Pancreas (tissue), 10 donors: Measurements from ENCODE around the gene ESR1. TPM values are rescaled to one million over a fixed set of nuclear protein-coding genes. Genes with fewer than 3 reads are reported as not detected.
"Not testable (repeated sequence)": the region's sequence is repeated elsewhere in the genome, so short reads cannot be mapped to it uniquely, and the experiment has no call there.

ENCODE experiments used
- ATAC-seq, 4 donors: fragments of 200-7000 bp; cut with Tn5 transposase; one replicate each; pipeline versions ENCODE4 v1.8.0 to v1.9.1; 2020; ENCODE audit warnings: mild to moderate bottlenecking in 4 of 4, moderate library complexity in 4 of 4
- DNase-seq, 6 donors: peaks; one replicate each; pipeline ENCODE4 v3.0.0-alpha.2; 2020
- FAIRE-seq: peaks from 2 replicates; lab custom pipeline; 2012; peaks lifted over from hg19 to GRCh38; lab: Jason Lieb, UNC
- H3K27ac ChIP-seq, 4 donors: fragments of 200-600 bp; sonication (generic); 1 replicate in 3 of 4; 2 replicates in 1 of 4; pipeline versions ENCODE4 v1.5.0 to v1.8.0; 2020
- H3K27me3 ChIP-seq, 4 donors: fragments of 200-600 bp; one replicate each; pipeline ENCODE4 v1.8.0; 2021
- H3K36me3 ChIP-seq, 3 donors: fragments of 200-600 bp; sonication (generic) in 1 of 3; one replicate each; pipeline versions ENCODE4 v1.5.0 to v1.8.0; 2020 to 2021
- H3K4me1 ChIP-seq, 3 donors: fragments of 200-600 bp; one replicate each; pipeline ENCODE4 v1.8.0; 2021
- H3K4me3 ChIP-seq, 4 donors: fragments of 200-600 bp; sonication (generic) in 2 of 4; one replicate each; pipeline versions ENCODE4 v1.5.0 to v1.8.0; 2020 to 2021
- H3K9me3 ChIP-seq, 4 donors: fragments of 200-600 bp; one replicate each; pipeline ENCODE4 v1.8.0; 2021
- CTCF ChIP-seq, 4 donors: fragments of 200-600 bp; sonication (generic) in 3 of 4; IDR thresholded peaks; one replicate each; pipeline versions ENCODE4 v1.5.0 to v1.8.0; 2021; ENCODE audit warnings: antibody characterized with exemption in 4 of 4
- WGBS, 2 donors: extraction: QIAGEN DNeasy Blood & Tissue Kit; methylation state at CpG; one replicate each; pipeline ENCODE4 v1.1.7; 2013; 5-methylcytosine and 5-hydroxymethylcytosine counted together
- intact Hi-C, 3 donors: fragments of 100-400 bp; cut with DNase I; formaldehyde crosslinking; loops; one replicate each; pipeline versions ENCODE4 v1.11.1 to v1.14.2; 2022
- polyA plus RNA-seq, 2 donors: library from polyadenylated mRNA; stranded (reverse); fragments of 200-250 nt; gene quantifications; one replicate each; pipeline ENCODE4 v1.2.3, GENCODE V29; 2013
- total RNA-seq, 6 donors: library from RNA; stranded (reverse); fragmentation: NEBNext Ultra II Directional in 4 of 6; extraction: Animal tissue kit (Norgen Biotek cat#: 25700) in 4 of 6; gene quantifications; one replicate each; pipeline versions ENCODE4 v1.2.1 to v1.2.4, GENCODE V29; 2021 to 2023
- donor health status: healthy with polysubstance abuse.
- donor health status: DM: no; HTN: no; CAD: no; lungs with moderate emphysema.
- donor health status: DM: no; HTN: no; CAD: no.
- donor health status: control.
- donor health status: control.
- donor health status: Bipolar disorder and iron deficiency.
- donor health status: DM: yes; HTN: yes; CAD: no.
- donor health status: DM: no; HTN: no; CAD: no.
- donor health status: DM: no; HTN: no; CAD: no.
- donor health status: DM: yes; HTN: yes; CAD: no.

ESR1 gene
- total and polyA plus RNA-seq, 8 donors: 0.19 to 1.0 (median 0.41) TPM

GRCh38 chr6:151962246-151962846 is 154.9 kb downstream of the ESR1 start:
- no peak overlapping the region for H3K4me3 ChIP-seq
- no peak for FAIRE-seq

GRCh38 chr6:151963001-151963400 is 155.5 kb downstream of the ESR1 start:
- Histone ChIP-seq H3K4me1 (no peaks in the 10 kb centered on the region), H3K36me3 (no peaks in the 10 kb centered on the region), H3K9me3 (no peaks in the 10 kb centered on the region), H3K27ac (no peak overlapping the region), H3K27me3 (peaks cover 0 to 4% (median 0%) of the 10 kb centered on the region in 4 donors), H3K4me3 (no peak overlapping the region)
- no peak for TF ChIP-seq CTCF (IDR thresholded peaks at IDR 0.05)
- FAIRE-seq (no peak), ATAC-seq (no peak), DNase-seq (no peak)
- intact Hi-C loops: no loop called here
- 27 to 36% methylated on average over 2 of the region's 2 CpGs for WGBS, 2 donors

More at GRCh38 chr6:151962246-151962846, 154.9 kb downstream of the ESR1 start:
- Histone ChIP-seq H3K9me3 (no peaks in the 10 kb centered on the region), H3K36me3 (no peaks in the 10 kb centered on the region), H3K27ac (no peak overlapping the region), H3K27me3 (peaks cover 0 to 4% (median 0%) of the 10 kb centered on the region in 4 donors), H3K4me1 (no peaks in the 10 kb centered on the region)
- WGBS, 2 donors: 55 to 67% methylated on average over 5 of the region's 5 CpGs
- DNase-seq (no peak), ATAC-seq (no peak)
- intact Hi-C loops: no loop called here
- no peak for TF ChIP-seq CTCF (IDR thresholded peaks at IDR 0.05)

GRCh38 chr6:151964412-151964811 is 156.9 kb downstream of the ESR1 start:
- H3K27ac ChIP-seq, DNase-seq, ATAC-seq, H3K9me3 ChIP-seq, H3K27me3 ChIP-seq, H3K36me3 ChIP-seq, H3K4me1 ChIP-seq, FAIRE-seq, H3K4me3 ChIP-seq, intact Hi-C loops: not testable (repeated sequence)
- 84 to 91% methylated on average over 4 of the region's 4 CpGs for WGBS, 2 donors

GRCh38 chr6:151974061-151974617 is 166.7 kb downstream of the ESR1 start:
- no peak overlapping the region for H3K4me3 ChIP-seq
- WGBS, 2 donors: 55 to 58% methylated on average over 4 of the region's 4 CpGs
- H3K27ac ChIP-seq: no peak overlapping the region
- TF ChIP-seq CTCF (IDR thresholded peaks at IDR 0.05): no peak
- H3K9me3 ChIP-seq: no peaks in the 10 kb centered on the region
- FAIRE-seq (no peak), ATAC-seq (no peak), DNase-seq (no peak)
- intact Hi-C loops: no loop called here
- no peaks in the 10 kb centered on the region for H3K27me3 ChIP-seq
- H3K4me1 ChIP-seq: no peaks in the 10 kb centered on the region
- no peaks in the 10 kb centered on the region for H3K36me3 ChIP-seq

GRCh38 chr6:151975795-151976194 is 168.3 kb downstream of the ESR1 start:
- intact Hi-C loops: no loop called here
- H3K27ac ChIP-seq: no peak overlapping the region
- 49 to 61% methylated on average over 1 of the region's 1 CpG for WGBS, 2 donors
- ATAC-seq (no peak), FAIRE-seq (no peak), DNase-seq (no peak)
- no peak overlapping the region for H3K4me3 ChIP-seq
- H3K4me1 ChIP-seq: no peaks in the 10 kb centered on the region
- no peaks in the 10 kb centered on the region for H3K36me3 ChIP-seq
- no peaks in the 10 kb centered on the region for H3K9me3 ChIP-seq
- TF ChIP-seq CTCF (IDR thresholded peaks at IDR 0.05): no peak
- H3K27me3 ChIP-seq: no peaks in the 10 kb centered on the region

- H3K27ac ChIP-seq, H3K4me1 ChIP-seq, H3K4me3 ChIP-seq, intact Hi-C loops, DNase-seq, ATAC-seq, H3K9me3 ChIP-seq, H3K36me3 ChIP-seq, H3K27me3 ChIP-seq, FAIRE-seq: not testable (repeated sequence)
- 29 to 33% methylated on average over 6 of the region's 6 CpGs for WGBS, 2 donors
These were observed 180.7 kb downstream of the ESR1 start for GRCh38 chr6:151988199-151988598.
